GM23338 (cell line): ENCODE results near the gene USP5. TPM values are rescaled to one million over a fixed set of nuclear protein-coding genes. Genes with fewer than 3 reads are reported as not detected.

Experiments
- ATAC-seq: fragments of 200-7000 bp; cut with Tn5 transposase; 3 replicates; pipeline ENCODE4 v1.9.1; 2020
- DNase-seq: peaks from one replicate; pipeline ENCODE4 v3.0.0-alpha.2; 2015; ENCODE audit warnings: low spot score
- H2AFZ ChIP-seq: fragments of 200-600 bp; sonication (generic); 2 replicates; pipeline ENCODE4 v1.8.0; 2016; ENCODE audit warnings: antibody characterized with exemption, mild to moderate bottlenecking, moderate library complexity
- H3F3A ChIP-seq: fragments of 200-600 bp; sonication (generic); replicated peaks from 2 replicates; pipeline ENCODE4 v1.8.0; 2017; ENCODE audit warnings: antibody characterized with exemption, mixed run types, low read depth
- H3K27ac ChIP-seq: fragments of 200-600 bp; sonication (generic); 2 replicates; pipeline ENCODE4 v1.6.1; 2016; ENCODE audit warnings: low read depth
- H3K27me3 ChIP-seq: fragments of 200-600 bp; sonication (generic); 2 replicates; pipeline ENCODE4 v1.8.0; 2016; ENCODE audit warnings: mild to moderate bottlenecking, mixed run types, moderate library complexity; ENCODE audit not compliant: insufficient read depth
- H3K36me3 ChIP-seq: fragments of 200-600 bp; sonication (generic); 2 replicates; pipeline ENCODE4 v1.8.0; 2016; ENCODE audit warnings: mild to moderate bottlenecking; ENCODE audit not compliant: insufficient read depth
- H3K4me1 ChIP-seq: fragments of 200-600 bp; sonication (generic); 2 replicates; pipeline ENCODE4 v1.8.0; 2016; ENCODE audit warnings: mild to moderate bottlenecking, moderate library complexity; ENCODE audit not compliant: insufficient read depth
- H3K4me2 ChIP-seq: fragments of 200-600 bp; sonication (generic); 2 replicates; pipeline ENCODE4 v1.7.1; 2017; ENCODE audit warnings: mixed run types
- H3K4me3 ChIP-seq: fragments of 200-600 bp; sonication (generic); 2 replicates; pipeline ENCODE4 v1.6.1; 2016; ENCODE audit warnings: mixed run types
- H3K79me2 ChIP-seq: fragments of 200-600 bp; sonication (generic); replicated peaks from 2 replicates; pipeline ENCODE4 v1.8.0; 2017; ENCODE audit warnings: mild to moderate bottlenecking; ENCODE audit not compliant: insufficient read depth
- H3K9me2 ChIP-seq: fragments of 200-600 bp; sonication (generic); 2 replicates; pipeline ENCODE4 v1.8.0; 2017; ENCODE audit not compliant: insufficient read depth
- H4K20me1 ChIP-seq: fragments of 200-600 bp; sonication (generic); replicated peaks from 2 replicates; pipeline ENCODE4 v1.8.0; 2017; ENCODE audit warnings: mild to moderate bottlenecking; ENCODE audit not compliant: insufficient read depth
- H3K27ac Mint-ChIP-seq: 2 replicates; pipeline ENCODE4 v1.8.0; 2020; ENCODE audit warnings: inconsistent platforms, mild to moderate bottlenecking, moderate library complexity, mixed read lengths
- H3K27me3 Mint-ChIP-seq: 3 replicates; pipeline ENCODE4 v1.8.0; 2022; ENCODE audit warnings: low read depth, mild to moderate bottlenecking, moderate library complexity, mixed read lengths, inconsistent platforms; ENCODE audit not compliant: insufficient read depth, poor library complexity
- H3K36me3 Mint-ChIP-seq: 3 replicates; pipeline ENCODE4 v1.8.0; 2021; ENCODE audit warnings: low read depth, mild to moderate bottlenecking, inconsistent platforms, moderate library complexity, mixed read lengths
- H3K4me1 Mint-ChIP-seq: 3 replicates; pipeline ENCODE4 v1.8.0; 2020; ENCODE audit warnings: mild to moderate bottlenecking, inconsistent platforms, mixed read lengths
- H3K4me3 Mint-ChIP-seq: 3 replicates; pipeline ENCODE4 v1.8.0; 2021; ENCODE audit warnings: moderate library complexity, mild to moderate bottlenecking, inconsistent platforms, mixed read lengths
- H3K9me3 Mint-ChIP-seq: 3 replicates; pipeline ENCODE4 v1.8.0; 2020; ENCODE audit warnings: moderate library complexity, mild to moderate bottlenecking, inconsistent platforms, mixed read lengths
- NANOG ChIP-seq: IDR thresholded peaks from 2 replicates; pipeline ENCODE4 v1.6.1; 2016; ENCODE audit warnings: antibody characterized with exemption, borderline replicate concordance
- polyA plus RNA-seq: library from polyadenylated mRNA; unstranded; fragments of >200 nt; fragmentation: Nextera tagmentation; extraction: Ambion mirVana; gene quantifications from 2 replicates; pipeline ENCODE4 v1.2.1, GENCODE V29; 2016
- total RNA-seq: library from RNA; depleted of rRNA; stranded (reverse); fragments of >200 nt; shearing (Covaris generic); gene quantifications from 2 replicates; pipeline ENCODE4 v1.2.3, GENCODE V29; 2014
- TF ChIP-seq, protein P1 (sequence below): IDR thresholded peaks from one replicate; pipeline ENCODE4 v1.6.1; 2018; ENCODE audit warnings: antibody characterized with exemption; ENCODE audit not compliant: unreplicated experiment
- TF ChIP-seq, protein P2 (sequence below), 2 experiments: fragments of 200-600 bp in 1 of 2; sonication (generic) in 1 of 2; conservative IDR thresholded peaks; 2 replicates each; pipeline versions ENCODE4 v1.5.1 to v1.6.1; 2016 to 2017; ENCODE audit warnings: antibody characterized with exemption in 2 of 2, low read depth in 2 of 2, mild to moderate bottlenecking in 2 of 2, moderate library complexity in 1 of 2

Gene USP5
- total and polyA plus RNA-seq, 2 experiments from 2014 or later: 35.1 to 109 TPM

DNA sequence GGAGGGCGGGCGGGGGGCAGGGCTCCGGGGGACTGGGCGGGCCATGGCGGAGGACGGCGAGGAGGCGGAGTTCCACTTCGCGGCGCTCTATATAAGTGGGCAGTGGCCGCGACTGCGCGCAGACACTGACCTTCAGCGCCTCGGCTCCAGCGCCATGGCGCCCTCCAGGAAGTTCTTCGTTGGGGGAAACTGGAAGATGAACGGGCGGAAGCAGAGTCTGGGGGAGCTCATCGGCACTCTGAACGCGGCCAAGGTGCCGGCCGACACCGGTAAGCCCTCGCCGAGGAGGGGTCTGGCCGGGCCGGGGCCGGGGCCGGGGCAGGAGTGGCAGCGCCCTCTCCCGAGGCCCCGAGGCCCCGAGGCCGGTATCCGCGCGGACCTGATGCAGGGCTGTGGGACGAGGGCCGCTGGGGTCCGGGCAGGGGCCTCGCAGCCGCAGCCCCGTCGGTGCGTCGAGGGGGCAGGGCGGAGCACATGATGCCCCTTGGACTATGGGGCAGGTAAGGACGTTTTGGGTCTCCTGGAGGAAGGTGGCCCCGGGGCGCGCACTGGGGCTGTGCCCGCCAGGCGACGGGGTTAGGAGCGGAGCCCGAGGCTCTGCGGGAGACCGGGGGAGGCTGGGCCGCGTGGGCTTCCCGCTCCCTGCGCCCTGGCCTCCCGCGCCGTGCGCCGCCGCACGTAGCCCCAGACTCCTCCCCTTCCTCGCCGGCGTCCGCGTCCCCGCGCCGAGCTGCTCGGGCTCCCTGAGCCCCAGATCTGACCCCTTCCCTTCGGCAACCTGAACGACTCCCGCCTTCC lies 15.7 kb downstream of the USP5 start, which contains the start of gene TPI1 (continued):
- TF ChIP-seq, protein P1, sequence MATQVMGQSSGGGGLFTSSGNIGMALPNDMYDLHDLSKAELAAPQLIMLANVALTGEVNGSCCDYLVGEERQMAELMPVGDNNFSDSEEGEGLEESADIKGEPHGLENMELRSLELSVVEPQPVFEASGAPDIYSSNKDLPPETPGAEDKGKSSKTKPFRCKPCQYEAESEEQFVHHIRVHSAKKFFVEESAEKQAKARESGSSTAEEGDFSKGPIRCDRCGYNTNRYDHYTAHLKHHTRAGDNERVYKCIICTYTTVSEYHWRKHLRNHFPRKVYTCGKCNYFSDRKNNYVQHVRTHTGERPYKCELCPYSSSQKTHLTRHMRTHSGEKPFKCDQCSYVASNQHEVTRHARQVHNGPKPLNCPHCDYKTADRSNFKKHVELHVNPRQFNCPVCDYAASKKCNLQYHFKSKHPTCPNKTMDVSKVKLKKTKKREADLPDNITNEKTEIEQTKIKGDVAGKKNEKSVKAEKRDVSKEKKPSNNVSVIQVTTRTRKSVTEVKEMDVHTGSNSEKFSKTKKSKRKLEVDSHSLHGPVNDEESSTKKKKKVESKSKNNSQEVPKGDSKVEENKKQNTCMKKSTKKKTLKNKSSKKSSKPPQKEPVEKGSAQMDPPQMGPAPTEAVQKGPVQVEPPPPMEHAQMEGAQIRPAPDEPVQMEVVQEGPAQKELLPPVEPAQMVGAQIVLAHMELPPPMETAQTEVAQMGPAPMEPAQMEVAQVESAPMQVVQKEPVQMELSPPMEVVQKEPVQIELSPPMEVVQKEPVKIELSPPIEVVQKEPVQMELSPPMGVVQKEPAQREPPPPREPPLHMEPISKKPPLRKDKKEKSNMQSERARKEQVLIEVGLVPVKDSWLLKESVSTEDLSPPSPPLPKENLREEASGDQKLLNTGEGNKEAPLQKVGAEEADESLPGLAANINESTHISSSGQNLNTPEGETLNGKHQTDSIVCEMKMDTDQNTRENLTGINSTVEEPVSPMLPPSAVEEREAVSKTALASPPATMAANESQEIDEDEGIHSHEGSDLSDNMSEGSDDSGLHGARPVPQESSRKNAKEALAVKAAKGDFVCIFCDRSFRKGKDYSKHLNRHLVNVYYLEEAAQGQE: peak; percentile 5

DNA sequence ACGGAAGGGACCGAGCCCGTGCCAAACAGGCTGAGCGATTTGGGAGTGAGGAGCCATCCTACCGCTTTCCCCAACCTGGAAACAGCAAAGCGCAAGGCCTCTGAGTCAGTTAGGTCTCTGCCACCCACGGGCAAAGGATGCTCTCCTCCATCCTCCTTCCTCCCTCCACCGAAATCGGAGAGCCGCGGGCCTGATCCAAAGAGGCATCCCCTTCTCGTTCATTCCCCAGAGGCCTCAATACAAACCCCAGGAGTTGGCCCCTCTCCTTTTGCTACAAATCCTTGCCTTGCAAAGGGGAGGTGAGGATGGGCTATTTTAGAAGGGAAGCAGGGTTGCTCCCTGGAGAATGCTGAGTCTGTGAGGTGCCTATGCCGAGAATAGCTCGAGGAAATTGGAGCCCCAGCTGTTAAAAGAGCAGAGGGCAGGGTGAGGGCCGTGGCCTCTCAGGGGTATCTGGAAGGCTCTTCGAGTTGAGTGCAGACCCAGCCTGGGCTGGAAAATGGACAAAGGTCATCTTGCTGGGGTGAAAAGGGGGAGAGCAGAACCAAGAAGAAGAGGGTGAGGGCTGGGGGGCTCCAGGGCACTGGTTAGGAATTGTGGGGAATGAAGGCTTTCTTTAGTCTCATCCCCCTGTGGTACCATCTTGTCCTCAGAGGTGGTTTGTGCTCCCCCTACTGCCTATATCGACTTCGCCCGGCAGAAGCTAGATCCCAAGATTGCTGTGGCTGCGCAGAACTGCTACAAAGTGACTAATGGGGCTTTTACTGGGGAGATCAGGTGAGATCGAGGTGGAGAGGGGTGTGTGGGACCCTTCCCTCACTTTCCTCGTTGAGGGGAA lies 16.5 kb downstream of the USP5 start:
- no peak for ATAC-seq
- H3K27ac ChIP-seq: peak overlapping the region; percentile 85
- no peak overlapping the region for H2AFZ ChIP-seq

More for the DNA sequence above, 16.5 kb downstream of the USP5 start:
- peaks cover 61% of the 10 kb centered on the region for H3F3A ChIP-seq
- no peaks in the 10 kb centered on the region; the same call in 1 of the 3 replicates for H3K9me3 Mint-ChIP-seq
- peaks cover 52% of the 10 kb centered on the region for H3K27me3 Mint-ChIP-seq
- H3K9me2 ChIP-seq: no peaks in the 10 kb centered on the region
- no peaks in the 10 kb centered on the region for H3K27me3 ChIP-seq
- no peak for DNase-seq
- TF ChIP-seq NANOG: no peak
- TF ChIP-seq, protein P2, sequence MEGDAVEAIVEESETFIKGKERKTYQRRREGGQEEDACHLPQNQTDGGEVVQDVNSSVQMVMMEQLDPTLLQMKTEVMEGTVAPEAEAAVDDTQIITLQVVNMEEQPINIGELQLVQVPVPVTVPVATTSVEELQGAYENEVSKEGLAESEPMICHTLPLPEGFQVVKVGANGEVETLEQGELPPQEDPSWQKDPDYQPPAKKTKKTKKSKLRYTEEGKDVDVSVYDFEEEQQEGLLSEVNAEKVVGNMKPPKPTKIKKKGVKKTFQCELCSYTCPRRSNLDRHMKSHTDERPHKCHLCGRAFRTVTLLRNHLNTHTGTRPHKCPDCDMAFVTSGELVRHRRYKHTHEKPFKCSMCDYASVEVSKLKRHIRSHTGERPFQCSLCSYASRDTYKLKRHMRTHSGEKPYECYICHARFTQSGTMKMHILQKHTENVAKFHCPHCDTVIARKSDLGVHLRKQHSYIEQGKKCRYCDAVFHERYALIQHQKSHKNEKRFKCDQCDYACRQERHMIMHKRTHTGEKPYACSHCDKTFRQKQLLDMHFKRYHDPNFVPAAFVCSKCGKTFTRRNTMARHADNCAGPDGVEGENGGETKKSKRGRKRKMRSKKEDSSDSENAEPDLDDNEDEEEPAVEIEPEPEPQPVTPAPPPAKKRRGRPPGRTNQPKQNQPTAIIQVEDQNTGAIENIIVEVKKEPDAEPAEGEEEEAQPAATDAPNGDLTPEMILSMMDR (conservative IDR thresholded peaks at IDR 0.05; ENCODE audit: low read depth in 2 of 2): peak; percentile 19 to 46; a peak in 1 of 4 replicates
- peaks cover 70% of the 10 kb centered on the region for H3K36me3 Mint-ChIP-seq
- H3K4me2 ChIP-seq: peak overlapping the region; percentile 100
- H3K27ac Mint-ChIP-seq: peak overlapping the region; percentile 94
- H4K20me1 ChIP-seq: peaks cover 32% of the 10 kb centered on the region
- H3K4me3 ChIP-seq: peak overlapping the region; percentile 97
- peak overlapping the region; percentile 94 for H3K4me3 Mint-ChIP-seq
- H3K4me1 Mint-ChIP-seq: peaks cover 54% of the 10 kb centered on the region
- H3K36me3 ChIP-seq: peaks cover 14% of the 10 kb centered on the region; the same call in 1 of the 2 replicates
- peaks cover 26% of the 10 kb centered on the region for H3K79me2 ChIP-seq
- peaks cover 50% of the 10 kb centered on the region for H3K4me1 ChIP-seq
